ENCODE measurements around the gene CHTF18.

The CHTF18 gene

GRCh38 chr16:842711-843560 lies 54.5 kb downstream of the CHTF18 start:
- TF ChIP-seq CTCF (IDR thresholded peaks at IDR 0.05; ENCODE audit: low read depth, low read length): no peak
- DNase-seq (ENCODE audit: extremely low read depth, low read depth): no peak

GRCh38 chr16:843771-844170 lies 55.4 kb downstream of the CHTF18 start:
- TF ChIP-seq CTCF (IDR thresholded peaks at IDR 0.05; ENCODE audit: low read depth, low read length): no peak
- no peak for DNase-seq (ENCODE audit: extremely low read depth, low read depth)

GRCh38 chr16:844638-845350 lies 56.4 kb downstream of the CHTF18 start:
- no peak for DNase-seq (ENCODE audit: extremely low read depth, low read depth)
- TF ChIP-seq CTCF (IDR thresholded peaks at IDR 0.05; ENCODE audit: low read depth, low read length): no peak

GRCh38 chr16:845351-845745 lies 56.9 kb downstream of the CHTF18 start:
- no peak for TF ChIP-seq CTCF (IDR thresholded peaks at IDR 0.05; ENCODE audit: low read depth, low read length)
- no peak for DNase-seq (ENCODE audit: extremely low read depth, low read depth)

GRCh38 chr16:847151-847550 lies 58.7 kb downstream of the CHTF18 start:
- TF ChIP-seq CTCF (IDR thresholded peaks at IDR 0.05; ENCODE audit: low read depth, low read length): no peak

More at GRCh38 chr16:847151-847550, 58.7 kb downstream of the CHTF18 start:
- DNase-seq (ENCODE audit: extremely low read depth, low read depth): no peak
